HEK293T (cell line): ENCODE data around the gene WDR87.

Source experiments
- CTCF ChIA-PET: fragments of 350-600 bp; formaldehyde crosslinking; extraction: SDS; loops from one replicate; lab custom pipeline; 2021; ENCODE audit warnings: antibody characterized with exemption, inconsistent platforms; lab: Yijun Ruan, JAX
- POLR2A ChIA-PET: fragments of 350-600 bp; formaldehyde crosslinking; extraction: SDS; loops from one replicate; lab custom pipeline; 2020; ENCODE audit warnings: antibody characterized with exemption, inconsistent platforms; lab: Yijun Ruan, JAX
- DNase-seq: peaks from one replicate; pipeline ENCODE4 v3.0.0; 2012; ENCODE audit warnings: mixed read lengths; ENCODE audit errors: extremely low spot score
- ARNT ChIP-seq: fragments of 450-650 bp; IDR thresholded peaks from 2 replicates; pipeline ENCODE4 v1.6.1; 2017; ENCODE audit warnings: mild to moderate bottlenecking
- BHLHE40 ChIP-seq: fragments of 450-650 bp; IDR thresholded peaks from 2 replicates; pipeline ENCODE4 v1.6.1; 2016; ENCODE audit warnings: mild to moderate bottlenecking, moderate library complexity, borderline replicate concordance
- CTBP1 ChIP-seq: fragments of 450-650 bp; IDR thresholded peaks from 2 replicates; pipeline ENCODE4 v1.6.1; 2016; ENCODE audit warnings: borderline replicate concordance
- ELF4 ChIP-seq: fragments of 450-650 bp; IDR thresholded peaks from 2 replicates; pipeline ENCODE4 v1.6.1; 2017; ENCODE audit warnings: antibody characterized with exemption
- FOXA1 ChIP-seq: fragments of 450-650 bp; IDR thresholded peaks from 2 replicates; pipeline ENCODE4 v1.6.1; 2016; ENCODE audit warnings: mild to moderate bottlenecking
- FOXK2 ChIP-seq: fragments of 450-650 bp; IDR thresholded peaks from 2 replicates; pipeline ENCODE4 v1.6.1; 2016; ENCODE audit warnings: mild to moderate bottlenecking
- FOXM1 ChIP-seq: fragments of 450-650 bp; IDR thresholded peaks from 2 replicates; pipeline ENCODE4 v1.6.1; 2017; ENCODE audit warnings: mild to moderate bottlenecking, borderline replicate concordance
- HDGF ChIP-seq: fragments of 450-650 bp; IDR thresholded peaks from 2 replicates; pipeline ENCODE4 v1.6.1; 2017; ENCODE audit warnings: antibody characterized with exemption, borderline replicate concordance
- L3MBTL2 ChIP-seq: fragments of 450-650 bp; conservative IDR thresholded peaks from 2 replicates; pipeline ENCODE4 v1.6.1; 2016; ENCODE audit warnings: mild to moderate bottlenecking
- LEF1 ChIP-seq: fragments of 450-650 bp; IDR thresholded peaks from 2 replicates; pipeline ENCODE4 v1.6.1; 2017; ENCODE audit warnings: mild to moderate bottlenecking, borderline replicate concordance
- NFRKB ChIP-seq: fragments of 450-650 bp; IDR thresholded peaks from 2 replicates; pipeline ENCODE4 v1.6.1; 2016; ENCODE audit warnings: mild to moderate bottlenecking, moderate library complexity
- PKNOX1 ChIP-seq: fragments of 450-650 bp; IDR thresholded peaks from 2 replicates; pipeline ENCODE4 v1.6.1; 2016
- SP1 ChIP-seq: fragments of 450-650 bp; IDR thresholded peaks from 2 replicates; pipeline ENCODE4 v1.6.1; 2017
- SUZ12 ChIP-seq: fragments of 450-650 bp; IDR thresholded peaks from 2 replicates; pipeline ENCODE4 v1.6.1; 2016; ENCODE audit warnings: mild to moderate bottlenecking
- TARDBP ChIP-seq: fragments of 450-650 bp; IDR thresholded peaks from 2 replicates; pipeline ENCODE4 v1.6.1; 2016
- ZNF384 ChIP-seq: fragments of 450-650 bp; IDR thresholded peaks from 2 replicates; pipeline ENCODE4 v1.6.1; 2016

The WDR87 gene

DNA sequence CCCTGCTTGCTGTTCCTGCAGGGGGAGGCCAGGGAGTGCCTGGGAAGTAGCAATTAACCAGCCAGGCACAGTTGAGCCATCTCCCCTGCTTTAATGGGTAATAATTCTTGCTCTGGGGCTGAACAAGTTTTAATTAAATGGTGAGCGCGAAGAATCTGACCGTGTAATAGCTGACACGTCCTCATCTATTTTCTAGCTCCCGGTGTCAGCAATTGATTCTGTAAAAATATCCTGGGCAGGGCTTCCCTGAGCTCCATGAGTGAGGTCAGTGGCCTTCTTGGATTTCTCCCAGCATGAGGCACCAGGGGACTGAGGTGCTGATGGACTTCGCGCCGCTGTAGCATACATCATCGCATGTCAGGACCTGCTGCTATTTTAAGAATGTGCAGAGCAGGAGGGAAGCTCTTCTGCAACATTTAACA, 27.6 kb upstream of the WDR87 start:
- ChIA-PET CTCF (interaction anchor here (0.7 to 0.9 kb wide), 2 partner anchors 11 to 425 kb away, joined by 3 to 4 read pairs; no protein-coding TSS in a partner anchor), POLR2A (interaction anchor here (0.7 to 1.1 kb wide), 2 partner anchors 27 to 70 kb away, joined by 6 to 8 read pairs; partner anchors contain the start of genes SIPA1L3 and WDR87)
- peak; percentile 38 for DNase-seq
- TF ChIP-seq SP1: no peak
- TF ChIP-seq ZNF384: no peak
- TF ChIP-seq SUZ12: no peak
- no peak for TF ChIP-seq CTBP1
- TF ChIP-seq LEF1: no peak
- peak; percentile 72 for TF ChIP-seq PKNOX1
- TF ChIP-seq HDGF: no peak

GRCh38 chr19:37932985-37933936, 26.9 kb upstream of the WDR87 start:
- POLR2A ChIA-PET: interaction anchor here (0.7 to 1.3 kb wide), 3 partner anchors 26 to 71 kb away, joined by 6 to 8 read pairs (median 7); partner anchors contain the start of genes SIPA1L3 and WDR87
- CTCF ChIA-PET: interaction anchor here (0.7 to 0.9 kb wide), 2 partner anchors 12 to 424 kb away, joined by 3 to 4 read pairs; no protein-coding TSS in a partner anchor
- DNase-seq: no peak
- no peak for TF ChIP-seq SUZ12
- no peak for TF ChIP-seq ARNT
- TF ChIP-seq BHLHE40: no peak
- no peak for TF ChIP-seq HDGF

- CTCF ChIA-PET: no interaction called here
- POLR2A ChIA-PET: interaction anchor here (1.3 to 1.4 kb wide), 2 partner anchors 25 to 72 kb away, joined by 7 to 11 read pairs; partner anchors contain the start of genes SIPA1L3 and WDR87
Observed at GRCh38 chr19:37931881-37932655, 25.7 kb upstream of the WDR87 start.

DNA sequence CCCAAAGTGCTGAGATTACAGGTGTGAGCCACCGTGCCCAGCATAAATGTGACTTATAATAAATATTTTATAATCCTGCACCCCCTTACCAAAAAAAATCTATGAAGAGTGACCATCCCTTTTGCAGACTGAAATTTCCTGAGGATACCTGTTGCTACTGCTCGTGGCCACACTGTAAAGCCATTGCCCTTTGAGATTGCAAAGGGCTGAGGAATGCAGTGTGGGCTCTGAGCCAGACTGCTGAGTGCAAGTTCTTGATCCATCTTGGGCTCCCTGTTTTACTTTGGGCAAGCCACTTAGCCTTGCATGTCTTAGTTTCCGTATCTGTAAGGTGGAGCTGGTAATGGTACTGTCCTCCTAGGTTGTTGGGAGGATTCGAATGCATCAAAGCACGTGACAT, 24.0 kb upstream of the WDR87 start:
- TF ChIP-seq HDGF (no peak), LEF1 (no peak), CTBP1 (no peak), FOXM1 (no peak), ZNF384 (no peak), NFRKB (no peak), PKNOX1 (no peak)
- CTCF ChIA-PET: interaction anchor here (0.8 kb wide), 1 partner anchor 78 kb away, joined by 3 read pairs; no protein-coding TSS in a partner anchor
- DNase-seq: no peak
- POLR2A ChIA-PET: no interaction called here

More at GRCh38 chr19:37931881-37932655, 25.7 kb upstream of the WDR87 start:
- TF ChIP-seq FOXM1 (no peak), LEF1 (no peak), ARNT (no peak), FOXA1 (no peak), SP1 (no peak), ZNF384 (no peak), FOXK2 (no peak), ELF4 (no peak), L3MBTL2 (no peak), BHLHE40 (no peak), NFRKB (no peak), SUZ12 (no peak), HDGF (no peak)
- no peak for DNase-seq

- TF ChIP-seq FOXM1: no peak
- TF ChIP-seq SUZ12: no peak
- TF ChIP-seq ARNT: no peak
- TF ChIP-seq ELF4: no peak
- TF ChIP-seq BHLHE40: no peak
- TF ChIP-seq SP1: no peak
- no peak for TF ChIP-seq FOXK2
- TF ChIP-seq FOXA1: no peak
- TF ChIP-seq TARDBP: no peak
- POLR2A ChIA-PET: no interaction called here
- DNase-seq: no peak
- CTCF ChIA-PET: no interaction called here
Observed at GRCh38 chr19:37929355-37929923, 23.0 kb upstream of the WDR87 start.

GRCh38 chr19:37928527-37929286, 22.3 kb upstream of the WDR87 start:
- ChIA-PET POLR2A (no interaction called here), CTCF (no interaction called here)
- no peak for TF ChIP-seq SUZ12
- no peak for TF ChIP-seq ELF4
- TF ChIP-seq ARNT: no peak
- TF ChIP-seq ZNF384: no peak
- no peak for TF ChIP-seq LEF1
- TF ChIP-seq FOXK2: no peak
- no peak for TF ChIP-seq BHLHE40
- no peak for TF ChIP-seq HDGF
- TF ChIP-seq PKNOX1: 0 out of 2 replicates have a peak, but pooled peaks have one; percentile 13
- DNase-seq: no peak
